ENCODE results near the gene ATP6V0E1.

The ATP6V0E1 gene

GRCh38 chr5:172956936-172957335 lies 26.6 kb upstream of the ATP6V0E1 start:
- peak; percentile 32 for DNase-seq (ENCODE audit: low spot score)

- DNase-seq (ENCODE audit: low spot score), result no peak
These were observed 26.1 kb upstream of the ATP6V0E1 start for GRCh38 chr5:172957458-172957857.

GRCh38 chr5:172958331-172959046 lies 25.1 kb upstream of the ATP6V0E1 start:
- peak; percentile 70 for DNase-seq (ENCODE audit: low spot score)

- no peak for DNase-seq (ENCODE audit: low spot score)
These were observed 23.5 kb upstream of the ATP6V0E1 start for GRCh38 chr5:172959824-172960799.

- DNase-seq (ENCODE audit: low spot score), result no peak
These were observed 13.7 kb upstream of the ATP6V0E1 start for GRCh38 chr5:172969921-172970320.

GRCh38 chr5:172971482-172971881 lies 12.1 kb upstream of the ATP6V0E1 start:
- DNase-seq (ENCODE audit: low spot score), result no peak

- DNase-seq (ENCODE audit: low spot score), result no peak
These were observed 11.0 kb upstream of the ATP6V0E1 start for GRCh38 chr5:172972552-172972951.

- no peak for DNase-seq (ENCODE audit: low spot score)
These were observed 10.2 kb upstream of the ATP6V0E1 start for GRCh38 chr5:172973127-172973916.

- DNase-seq (ENCODE audit: low spot score), result no peak
These were observed 9.6 kb upstream of the ATP6V0E1 start for GRCh38 chr5:172973931-172974330.

- DNase-seq (ENCODE audit: low spot score), result no peak
These were observed 8.3 kb upstream of the ATP6V0E1 start for GRCh38 chr5:172975289-172975688.

GRCh38 chr5:172979778-172980177 lies 3.8 kb upstream of the ATP6V0E1 start:
- DNase-seq (ENCODE audit: low spot score), result no peak

GRCh38 chr5:172981931-172982330 lies 1.6 kb upstream of the ATP6V0E1 start:
- DNase-seq (ENCODE audit: low spot score), result no peak

- peak; percentile 95 for DNase-seq (ENCODE audit: low spot score)
These were observed 828 bp downstream of the ATP6V0E1 start for GRCh38 chr5:172984244-172984953.

- no peak for DNase-seq (ENCODE audit: low spot score)
These were observed 2.0 kb downstream of the ATP6V0E1 start for GRCh38 chr5:172985596-172985995.

GRCh38 chr5:172988276-172988675 lies 4.7 kb downstream of the ATP6V0E1 start:
- DNase-seq (ENCODE audit: low spot score), result no peak

GRCh38 chr5:172990776-172991175 lies 7.2 kb downstream of the ATP6V0E1 start:
- no peak for DNase-seq (ENCODE audit: low spot score)

GRCh38 chr5:172994405-172994804 lies 10.8 kb downstream of the ATP6V0E1 start:
- no peak for DNase-seq (ENCODE audit: low spot score)

- DNase-seq (ENCODE audit: low spot score), result no peak
These were observed 15.9 kb downstream of the ATP6V0E1 start for GRCh38 chr5:172999372-172999973.

- no peak for DNase-seq (ENCODE audit: low spot score)
These were observed 16.4 kb downstream of the ATP6V0E1 start for GRCh38 chr5:172999974-173000373.

GRCh38 chr5:173001229-173001841 lies 17.8 kb downstream of the ATP6V0E1 start:
- DNase-seq (ENCODE audit: low spot score), result no peak

GRCh38 chr5:173003360-173003759 lies 19.8 kb downstream of the ATP6V0E1 start:
- no peak for DNase-seq (ENCODE audit: low spot score)
